ENCODE measurements around the gene STK35.

- no peak for TF ChIP-seq EZH2 (IDR thresholded peaks at IDR 0.05; ENCODE audit: low read depth, low read length, severe bottlenecking)
- no peak for TF ChIP-seq RAD21 (IDR thresholded peaks at IDR 0.05 in 1 of 2, conservative IDR thresholded peaks at IDR 0.05 in 1 of 2; ENCODE audit: low read depth in 2 of 2, low read length in 2 of 2)
- TF ChIP-seq, protein P1, sequence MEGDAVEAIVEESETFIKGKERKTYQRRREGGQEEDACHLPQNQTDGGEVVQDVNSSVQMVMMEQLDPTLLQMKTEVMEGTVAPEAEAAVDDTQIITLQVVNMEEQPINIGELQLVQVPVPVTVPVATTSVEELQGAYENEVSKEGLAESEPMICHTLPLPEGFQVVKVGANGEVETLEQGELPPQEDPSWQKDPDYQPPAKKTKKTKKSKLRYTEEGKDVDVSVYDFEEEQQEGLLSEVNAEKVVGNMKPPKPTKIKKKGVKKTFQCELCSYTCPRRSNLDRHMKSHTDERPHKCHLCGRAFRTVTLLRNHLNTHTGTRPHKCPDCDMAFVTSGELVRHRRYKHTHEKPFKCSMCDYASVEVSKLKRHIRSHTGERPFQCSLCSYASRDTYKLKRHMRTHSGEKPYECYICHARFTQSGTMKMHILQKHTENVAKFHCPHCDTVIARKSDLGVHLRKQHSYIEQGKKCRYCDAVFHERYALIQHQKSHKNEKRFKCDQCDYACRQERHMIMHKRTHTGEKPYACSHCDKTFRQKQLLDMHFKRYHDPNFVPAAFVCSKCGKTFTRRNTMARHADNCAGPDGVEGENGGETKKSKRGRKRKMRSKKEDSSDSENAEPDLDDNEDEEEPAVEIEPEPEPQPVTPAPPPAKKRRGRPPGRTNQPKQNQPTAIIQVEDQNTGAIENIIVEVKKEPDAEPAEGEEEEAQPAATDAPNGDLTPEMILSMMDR (IDR thresholded peaks at IDR 0.05; ENCODE audit: control extremely low read depth in 1 of 3, insufficient read depth in 1 of 3, low read depth in 1 of 3, low read length in 3 of 3), result no peak
- no peak for TF ChIP-seq POLR2A (IDR thresholded peaks at IDR 0.05; ENCODE audit: control extremely low read depth in 1 of 2, low read depth in 2 of 2, low read length in 2 of 2)
- TF ChIP-seq E2F6 (IDR thresholded peaks at IDR 0.05), result no peak
- TF ChIP-seq USF2 (IDR thresholded peaks at IDR 0.05; ENCODE audit: low read length), result no peak
- no peak for TF ChIP-seq SP4 (IDR thresholded peaks at IDR 0.05; ENCODE audit: low read length)
- no peak for TF ChIP-seq POLR2AphosphoS5 (IDR thresholded peaks at IDR 0.05; ENCODE audit: low read depth, low read length)
- TF ChIP-seq SP2 (IDR thresholded peaks at IDR 0.05; ENCODE audit: low read length), result no peak
- TF ChIP-seq CREB1 (IDR thresholded peaks at IDR 0.05), result no peak
- no peak for TF ChIP-seq YY1 (IDR thresholded peaks at IDR 0.05; ENCODE audit: low read depth, low read length)
- TF ChIP-seq ZNF274 (IDR thresholded peaks at IDR 0.05; ENCODE audit: borderline replicate concordance, extremely low read depth, low read length), result no peak
- TF ChIP-seq GTF2F1 (IDR thresholded peaks at IDR 0.05; ENCODE audit: borderline replicate concordance, low read depth, low read length), result no peak
- no peak for TF ChIP-seq CHD2 (IDR thresholded peaks at IDR 0.05; ENCODE audit: low read length)
These were observed 30.9 kb downstream of the STK35 start for GRCh38 chr20:2132461-2132901.
